MM.1S (cell line): ENCODE results near the gene PPP1R13B.

Experiments
- DNase-seq: peaks from one replicate; pipeline ENCODE4 v3.0.0-alpha.2; 2015
- H2AFZ ChIP-seq: fragments of 300-600 bp; sonication (generic); 2 replicates; pipeline ENCODE4 v1.6.0; 2016; ENCODE audit warnings: antibody characterized with exemption, low read length
- H3F3A ChIP-seq: fragments of 300-600 bp; sonication (generic); 2 replicates; pipeline ENCODE4 v1.6.1; 2016; ENCODE audit warnings: mild to moderate bottlenecking, antibody characterized with exemption, low read length, moderate library complexity, mixed read lengths; ENCODE audit not compliant: insufficient read depth
- H3K27ac ChIP-seq: fragments of 300-600 bp; sonication (generic); 2 replicates; pipeline ENCODE4 v1.5.1; 2016; ENCODE audit warnings: mild to moderate bottlenecking, low read length
- H3K27me3 ChIP-seq: fragments of 300-600 bp; sonication (generic); replicated peaks from 2 replicates; pipeline ENCODE4 v1.6.0; 2016; ENCODE audit warnings: low read length; ENCODE audit not compliant: insufficient read depth
- H3K36me3 ChIP-seq: fragments of 300-600 bp; sonication (generic); replicated peaks from 2 replicates; pipeline ENCODE4 v1.6.1; 2016; ENCODE audit warnings: mild to moderate bottlenecking, low read length, mixed read lengths; ENCODE audit not compliant: insufficient read depth
- H3K4me1 ChIP-seq: fragments of 300-600 bp; sonication (generic); 2 replicates; pipeline ENCODE4 v1.6.1; 2016; ENCODE audit warnings: low read length, mixed read lengths
- H3K4me2 ChIP-seq: fragments of 300-600 bp; sonication (generic); 2 replicates; pipeline ENCODE4 v1.6.0; 2016; ENCODE audit warnings: low read depth, low read length
- H3K4me3 ChIP-seq: fragments of 300-600 bp; sonication (generic); 2 replicates; pipeline ENCODE4 v1.5.1; 2016; ENCODE audit warnings: low read length, mixed read lengths
- H3K79me2 ChIP-seq: fragments of 300-600 bp; sonication (generic); 2 replicates; pipeline ENCODE4 v1.6.1; 2016; ENCODE audit warnings: mixed run types, low read length, mixed read lengths
- H3K9ac ChIP-seq: fragments of 300-600 bp; sonication (generic); 2 replicates; pipeline ENCODE4 v1.6.1; 2016; ENCODE audit warnings: low read length, mixed read lengths
- H3K9me2 ChIP-seq: fragments of 300-600 bp; sonication (generic); replicated peaks from 2 replicates; pipeline ENCODE4 v1.6.1; 2016; ENCODE audit warnings: mild to moderate bottlenecking, low read length, mixed read lengths; ENCODE audit not compliant: insufficient read depth
- H3K9me3 ChIP-seq: fragments of 300-600 bp; sonication (generic); replicated peaks from 2 replicates; pipeline ENCODE4 v1.6.1; 2016; ENCODE audit warnings: mild to moderate bottlenecking, low read length, mixed read lengths; ENCODE audit not compliant: insufficient read depth
- H4K20me1 ChIP-seq: fragments of 300-600 bp; sonication (generic); 2 replicates; pipeline ENCODE4 v1.6.1; 2016; ENCODE audit warnings: mild to moderate bottlenecking, low read length, moderate library complexity, mixed read lengths; ENCODE audit not compliant: insufficient read depth
- EZH2 ChIP-seq: fragments of 300-600 bp; sonication (generic); optimal IDR thresholded peaks from 2 replicates; pipeline ENCODE3; 2017; ENCODE audit warnings: low read depth, mild to moderate bottlenecking, antibody characterized with exemption, low read length, mixed read lengths
- EZH2phosphoT487 ChIP-seq: fragments of 300-600 bp; sonication (generic); IDR thresholded peaks from 2 replicates; pipeline ENCODE4 v1.6.1; 2018; ENCODE audit warnings: antibody characterized with exemption, low read length
- TF ChIP-seq, protein P1 (sequence below): fragments of 300-600 bp; sonication (generic); IDR thresholded peaks from 2 replicates; pipeline ENCODE4 v1.5.1; 2016; ENCODE audit warnings: antibody characterized with exemption, low read length, mixed read lengths

Gene PPP1R13B

DNA sequence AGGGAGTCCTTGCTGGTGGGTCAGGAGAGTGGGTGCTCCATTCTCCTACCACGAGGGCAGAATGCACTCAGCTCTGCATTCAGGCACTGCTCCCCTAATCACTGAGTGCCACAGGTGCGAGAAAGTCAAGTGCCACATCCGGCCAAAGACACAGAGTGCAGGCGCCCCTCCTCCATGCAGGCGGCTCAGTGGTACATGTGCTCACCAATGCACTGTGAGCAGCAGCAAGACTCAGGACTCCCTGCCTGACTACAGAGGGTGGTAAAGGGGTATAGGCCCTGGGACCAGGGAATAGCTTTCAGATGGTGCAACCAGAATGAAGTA lies 98.9 kb downstream of the PPP1R13B start:
- no peak overlapping the region for H3K4me3 ChIP-seq
- H3K36me3 ChIP-seq: no peaks in the 10 kb centered on the region
- H2AFZ ChIP-seq: peak overlapping the region; percentile 51; the same call in 1 of the 2 replicates
- H3K27ac ChIP-seq: no peak overlapping the region
- no peaks in the 10 kb centered on the region for H3K9me2 ChIP-seq
- no peaks in the 10 kb centered on the region for H3K79me2 ChIP-seq
- no peaks in the 10 kb centered on the region for H4K20me1 ChIP-seq
- peaks cover 11% of the 10 kb centered on the region for H3K4me1 ChIP-seq
- H3K4me2 ChIP-seq: peak overlapping the region; percentile 8; the same call in 1 of the 2 replicates
- no peaks in the 10 kb centered on the region for H3K27me3 ChIP-seq
- no peaks in the 10 kb centered on the region for H3F3A ChIP-seq
- peak; percentile 76 for DNase-seq
- TF ChIP-seq, protein P1, sequence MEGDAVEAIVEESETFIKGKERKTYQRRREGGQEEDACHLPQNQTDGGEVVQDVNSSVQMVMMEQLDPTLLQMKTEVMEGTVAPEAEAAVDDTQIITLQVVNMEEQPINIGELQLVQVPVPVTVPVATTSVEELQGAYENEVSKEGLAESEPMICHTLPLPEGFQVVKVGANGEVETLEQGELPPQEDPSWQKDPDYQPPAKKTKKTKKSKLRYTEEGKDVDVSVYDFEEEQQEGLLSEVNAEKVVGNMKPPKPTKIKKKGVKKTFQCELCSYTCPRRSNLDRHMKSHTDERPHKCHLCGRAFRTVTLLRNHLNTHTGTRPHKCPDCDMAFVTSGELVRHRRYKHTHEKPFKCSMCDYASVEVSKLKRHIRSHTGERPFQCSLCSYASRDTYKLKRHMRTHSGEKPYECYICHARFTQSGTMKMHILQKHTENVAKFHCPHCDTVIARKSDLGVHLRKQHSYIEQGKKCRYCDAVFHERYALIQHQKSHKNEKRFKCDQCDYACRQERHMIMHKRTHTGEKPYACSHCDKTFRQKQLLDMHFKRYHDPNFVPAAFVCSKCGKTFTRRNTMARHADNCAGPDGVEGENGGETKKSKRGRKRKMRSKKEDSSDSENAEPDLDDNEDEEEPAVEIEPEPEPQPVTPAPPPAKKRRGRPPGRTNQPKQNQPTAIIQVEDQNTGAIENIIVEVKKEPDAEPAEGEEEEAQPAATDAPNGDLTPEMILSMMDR: no peak
- TF ChIP-seq EZH2phosphoT487: no peak
- no peaks in the 10 kb centered on the region for H3K9me3 ChIP-seq
- H3K9ac ChIP-seq: no peak overlapping the region

DNA sequence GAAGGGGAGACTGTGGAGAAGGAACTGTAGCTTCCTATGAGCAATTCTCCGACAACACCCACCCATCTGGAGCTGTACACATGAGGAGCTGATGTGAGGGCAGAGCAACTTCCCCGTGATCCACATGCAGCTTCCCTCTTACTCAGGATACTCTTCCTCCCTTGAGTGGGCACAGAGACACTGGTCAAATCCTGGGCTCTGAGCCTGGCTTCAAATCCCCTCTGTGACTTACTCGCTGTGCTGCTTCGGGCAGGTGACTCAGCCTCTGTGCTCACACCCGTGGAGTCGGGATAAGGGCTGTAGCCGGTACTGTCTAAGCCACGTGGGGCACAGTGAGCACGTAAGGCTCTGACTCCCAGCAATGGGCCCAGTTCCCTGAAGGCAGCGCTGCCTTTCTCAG lies 100.7 kb downstream of the PPP1R13B start:
- H2AFZ ChIP-seq: no peak overlapping the region
- no peaks in the 10 kb centered on the region for H3K27me3 ChIP-seq
- no peaks in the 10 kb centered on the region for H3K9me3 ChIP-seq
- no peak overlapping the region for H3K4me2 ChIP-seq
- no peak overlapping the region for H3K27ac ChIP-seq
- H3K9me2 ChIP-seq: no peaks in the 10 kb centered on the region
- no peaks in the 10 kb centered on the region for H4K20me1 ChIP-seq
- no peak for DNase-seq
- no peaks in the 10 kb centered on the region for H3K79me2 ChIP-seq
- no peak for TF ChIP-seq EZH2
- TF ChIP-seq, protein P1: no peak
- TF ChIP-seq EZH2phosphoT487: no peak
- no peaks in the 10 kb centered on the region for H3K36me3 ChIP-seq
- H3F3A ChIP-seq: no peaks in the 10 kb centered on the region
- H3K9ac ChIP-seq: no peak overlapping the region
- H3K4me3 ChIP-seq: no peak overlapping the region
- peaks cover 11% of the 10 kb centered on the region for H3K4me1 ChIP-seq

- H3K9me3 ChIP-seq: no peaks in the 10 kb centered on the region
- DNase-seq: no peak
- no peaks in the 10 kb centered on the region for H3F3A ChIP-seq
- no peak overlapping the region for H3K9ac ChIP-seq
- H2AFZ ChIP-seq: no peak overlapping the region
- no peak overlapping the region for H3K4me3 ChIP-seq
- no peak overlapping the region for H3K4me2 ChIP-seq
- H3K4me1 ChIP-seq: peaks cover 11% of the 10 kb centered on the region
- no peaks in the 10 kb centered on the region for H3K9me2 ChIP-seq
- no peak for TF ChIP-seq EZH2phosphoT487
- TF ChIP-seq EZH2: no peak
- TF ChIP-seq, protein P1: no peak
- H3K79me2 ChIP-seq: no peaks in the 10 kb centered on the region
- H3K27me3 ChIP-seq: no peaks in the 10 kb centered on the region
- H4K20me1 ChIP-seq: no peaks in the 10 kb centered on the region
- H3K36me3 ChIP-seq: no peaks in the 10 kb centered on the region
- H3K27ac ChIP-seq: no peak overlapping the region
These were observed 102.0 kb downstream of the PPP1R13B start for GRCh38 chr14:103745424-103745823.
